K562 (cell line): ENCODE results near the gene CBFA2T2. TPM values are rescaled to one million over a fixed set of nuclear protein-coding genes. Genes with fewer than 3 reads are reported as not detected.

Experiments
- ARID1B ChIP-seq: fragments of 450-650 bp; IDR thresholded peaks from 2 replicates; pipeline ENCODE4 v1.6.1; 2016; ENCODE audit warnings: antibody characterized with exemption, mild to moderate bottlenecking, inconsistent platforms
- DPF2 ChIP-seq: fragments of 450-650 bp; IDR thresholded peaks from 2 replicates; pipeline ENCODE4 v1.6.1; 2016
- EGR1 ChIP-seq: fragments of 450-650 bp; conservative IDR thresholded peaks from 2 replicates; pipeline ENCODE4 v1.6.1; 2017; ENCODE audit warnings: mild to moderate bottlenecking
- EP400 ChIP-seq: fragments of 450-650 bp; IDR thresholded peaks from 2 replicates; pipeline ENCODE4 v1.6.1; 2017; ENCODE audit warnings: antibody characterized with exemption, mild to moderate bottlenecking, moderate library complexity
- ESRRA ChIP-seq: fragments of 450-650 bp; IDR thresholded peaks from 2 replicates; pipeline ENCODE4 v1.6.1; 2014; ENCODE audit warnings: low read depth, mild to moderate bottlenecking, moderate library complexity, borderline replicate concordance
- MAFG ChIP-seq: fragments of 450-650 bp; conservative IDR thresholded peaks from 2 replicates; pipeline ENCODE4 v1.6.1; 2016; ENCODE audit warnings: missing genetic modification characterization, missing compliant biosample characterization
- MXI1 ChIP-seq: IDR thresholded peaks from 2 replicates; pipeline ENCODE4 v1.6.1; 2011; ENCODE audit warnings: low read depth, mild to moderate bottlenecking, improper control_type of control experiment, low read length
- SMARCA4 ChIP-seq: fragments of 450-650 bp; IDR thresholded peaks from 2 replicates; pipeline ENCODE4 v1.6.1; 2016
- ZFX ChIP-seq: sonication (generic); formaldehyde crosslinking; IDR thresholded peaks from 2 replicates; pipeline ENCODE4 v1.8.0; 2022; ENCODE audit warnings: mild to moderate bottlenecking, missing genetic modification reagents, moderate library complexity
- polyA plus RNA-seq, 8 experiments: library from polyadenylated mRNA; depleted of rRNA in 4 of 8; stranded (reverse) in 5 of 8; unstranded in 3 of 8; fragments of >200 nt; fragmentation: Nextera tagmentation in 2 of 8; fragmentation: Illumina TruSeq in 1 of 8; extraction: Ambion mirVana in 2 of 8; extraction: Trizol in 1 of 8; gene quantifications; 2 replicates each; pipeline versions ENCODE4 v1.2.1 to v1.2.3, GENCODE V29; 2011 to 2014; ENCODE audit warnings: inconsistent platforms in 1 of 8, missing spikeins in 1 of 8
- total RNA-seq, 7 experiments: library from RNA; depleted of rRNA in 6 of 7; stranded (reverse); fragments of >200 nt in 6 of 7; fragmentation: Illumina TruSeq in 2 of 7; extraction: Trizol in 2 of 7; gene quantifications; 2 replicates each; pipeline versions ENCODE4 v1.2.1 to v1.2.3, GENCODE V29; 2011 to 2021; ENCODE audit warnings: low replicate concordance in 1 of 7
- TF ChIP-seq, protein P1 (sequence below): fragments of 200-800 bp; sonication (Bioruptor generic); IDR thresholded peaks from 2 replicates; pipeline ENCODE4 v1.6.1; 2017; ENCODE audit warnings: missing genetic modification characterization, missing compliant biosample characterization
- TF ChIP-seq, protein P2 (sequence below), 2 experiments: fragments of 450-650 bp in 1 of 2; sonication (generic) in 1 of 2; formaldehyde crosslinking in 1 of 2; IDR thresholded peaks in 1 of 2; conservative IDR thresholded peaks in 1 of 2; 2 replicates each; pipeline versions ENCODE4 v1.6.1 to v1.8.1; 2016 to 2023; ENCODE audit warnings: mild to moderate bottlenecking in 2 of 2, moderate library complexity in 2 of 2, inconsistent platforms in 1 of 2, missing genetic modification reagents in 1 of 2
- TF ChIP-seq, protein P3 (sequence below), 2 experiments: fragments of 200-800 bp in 1 of 2; sonication (Bioruptor generic) in 1 of 2; sonication (generic) in 1 of 2; formaldehyde crosslinking in 1 of 2; IDR thresholded peaks in 1 of 2; conservative IDR thresholded peaks in 1 of 2; 2 replicates each; pipeline versions ENCODE4 v1.5.0 to v1.6.1; 2016 to 2020; ENCODE audit warnings: missing compliant biosample characterization in 1 of 2, missing genetic modification characterization in 1 of 2, missing genetic modification reagents in 1 of 2

Gene CBFA2T2
- total and polyA plus RNA-seq, 9 of the 15 experiments (the other 6 are each of a cell fraction or from before 2014, with no cell fraction given), result 0.27 to 9.6 (median 5.8) TPM

DNA sequence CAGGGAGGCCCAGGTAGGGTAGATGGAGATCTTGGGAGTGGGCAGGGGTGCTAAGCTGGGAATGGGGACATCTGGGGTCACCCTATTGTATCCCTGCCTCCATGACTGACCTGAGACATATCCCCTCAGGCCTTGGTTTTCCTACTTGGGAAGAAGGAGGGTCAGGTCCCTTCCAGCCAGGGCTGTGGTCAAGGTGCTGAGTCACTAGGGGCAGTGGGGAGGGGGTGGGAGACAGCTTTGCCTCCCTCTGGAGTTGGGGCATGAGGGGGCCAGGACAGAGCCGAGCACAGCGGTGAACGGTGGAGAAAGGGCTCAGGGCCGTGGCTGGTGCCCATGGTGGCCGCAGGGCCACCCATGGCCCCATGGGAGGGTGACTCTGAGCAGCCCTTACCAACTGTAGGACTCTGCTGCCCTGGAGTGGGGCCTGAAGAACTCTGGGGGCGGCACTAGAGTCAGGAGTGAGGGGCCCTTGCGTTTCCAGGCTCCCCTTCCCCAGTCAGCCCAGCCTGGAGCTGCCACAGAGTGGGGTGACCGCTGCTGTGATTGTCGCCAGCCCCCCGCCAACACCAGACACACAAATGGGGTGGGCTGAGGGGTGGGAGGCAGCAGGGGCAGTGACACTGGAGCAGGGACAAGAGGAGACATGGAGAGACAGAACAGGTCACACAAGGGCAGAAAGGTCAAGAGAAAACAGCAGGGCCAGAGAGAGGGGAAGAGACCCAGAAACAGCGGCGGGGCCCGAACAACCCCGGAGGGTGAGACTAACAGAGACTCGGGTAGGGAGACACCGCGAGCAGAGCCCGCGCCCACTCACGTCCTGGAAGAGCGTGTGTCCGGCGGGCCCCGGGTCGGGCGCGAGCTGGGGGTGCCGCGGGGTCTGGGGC, 183.8 kb downstream of the CBFA2T2 start (continued):
- TF ChIP-seq MXI1, result 0 out of 2 replicates have a peak, but pooled peaks have one; percentile 6
- TF ChIP-seq ARID1B, result 0 out of 2 replicates have a peak, but pooled peaks have one; percentile 31
- peak; percentile 65 for TF ChIP-seq MAFG
- TF ChIP-seq, protein P1, sequence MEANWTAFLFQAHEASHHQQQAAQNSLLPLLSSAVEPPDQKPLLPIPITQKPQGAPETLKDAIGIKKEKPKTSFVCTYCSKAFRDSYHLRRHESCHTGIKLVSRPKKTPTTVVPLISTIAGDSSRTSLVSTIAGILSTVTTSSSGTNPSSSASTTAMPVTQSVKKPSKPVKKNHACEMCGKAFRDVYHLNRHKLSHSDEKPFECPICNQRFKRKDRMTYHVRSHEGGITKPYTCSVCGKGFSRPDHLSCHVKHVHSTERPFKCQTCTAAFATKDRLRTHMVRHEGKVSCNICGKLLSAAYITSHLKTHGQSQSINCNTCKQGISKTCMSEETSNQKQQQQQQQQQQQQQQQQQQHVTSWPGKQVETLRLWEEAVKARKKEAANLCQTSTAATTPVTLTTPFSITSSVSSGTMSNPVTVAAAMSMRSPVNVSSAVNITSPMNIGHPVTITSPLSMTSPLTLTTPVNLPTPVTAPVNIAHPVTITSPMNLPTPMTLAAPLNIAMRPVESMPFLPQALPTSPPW (CRISPR knock-in tag), result peak; percentile 35; the same call in 1 of the 2 replicates
- TF ChIP-seq EGR1, result 0 out of 2 replicates have a peak, but pooled peaks have one; percentile 3
- TF ChIP-seq SMARCA4, result peak; percentile 40; the same call in 1 of the 2 replicates
- TF ChIP-seq, protein P2, sequence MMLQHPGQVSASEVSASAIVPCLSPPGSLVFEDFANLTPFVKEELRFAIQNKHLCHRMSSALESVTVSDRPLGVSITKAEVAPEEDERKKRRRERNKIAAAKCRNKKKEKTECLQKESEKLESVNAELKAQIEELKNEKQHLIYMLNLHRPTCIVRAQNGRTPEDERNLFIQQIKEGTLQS (IDR thresholded peaks at IDR 0.05), result peak; percentile 39; the same call in 1 of the 2 replicates
- TF ChIP-seq, protein P2 (CRISPR knock-in tag; conservative IDR thresholded peaks at IDR 0.05), result no peak
- TF ChIP-seq, protein P3, sequence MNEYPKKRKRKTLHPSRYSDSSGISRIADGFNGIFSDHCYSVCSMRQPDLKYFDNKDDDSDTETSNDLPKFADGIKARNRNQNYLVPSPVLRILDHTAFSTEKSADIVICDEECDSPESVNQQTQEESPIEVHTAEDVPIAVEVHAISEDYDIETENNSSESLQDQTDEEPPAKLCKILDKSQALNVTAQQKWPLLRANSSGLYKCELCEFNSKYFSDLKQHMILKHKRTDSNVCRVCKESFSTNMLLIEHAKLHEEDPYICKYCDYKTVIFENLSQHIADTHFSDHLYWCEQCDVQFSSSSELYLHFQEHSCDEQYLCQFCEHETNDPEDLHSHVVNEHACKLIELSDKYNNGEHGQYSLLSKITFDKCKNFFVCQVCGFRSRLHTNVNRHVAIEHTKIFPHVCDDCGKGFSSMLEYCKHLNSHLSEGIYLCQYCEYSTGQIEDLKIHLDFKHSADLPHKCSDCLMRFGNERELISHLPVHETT (CRISPR knock-in tag; conservative IDR thresholded peaks at IDR 0.05 in 1 of 2, IDR thresholded peaks at IDR 0.05 in 1 of 2), result 0 out of 4 replicates have a peak, but pooled peaks of 1 of the 2 experiments have one; percentile 16
- TF ChIP-seq ZFX (CRISPR knock-in tag), result peak; percentile 23; the same call in 1 of the 2 replicates
- TF ChIP-seq ESRRA, result peak; percentile 9; the same call in 1 of the 2 replicates
- TF ChIP-seq EP400, result no peak
- peak; percentile 56; the same call in 1 of the 2 replicates for TF ChIP-seq DPF2
